C4-2B (cell line): ENCODE results near the gene RTKN.

Experiments
- ZFX ChIP-seq: fragments of 450-650 bp; IDR thresholded peaks from 2 replicates; pipeline ENCODE4 v1.6.1; 2017
- TF ChIP-seq, protein P1 (sequence below): fragments of 450-650 bp; conservative IDR thresholded peaks from 2 replicates; pipeline ENCODE4 v1.5.1; 2017; ENCODE audit warnings: mild to moderate bottlenecking

DNA sequence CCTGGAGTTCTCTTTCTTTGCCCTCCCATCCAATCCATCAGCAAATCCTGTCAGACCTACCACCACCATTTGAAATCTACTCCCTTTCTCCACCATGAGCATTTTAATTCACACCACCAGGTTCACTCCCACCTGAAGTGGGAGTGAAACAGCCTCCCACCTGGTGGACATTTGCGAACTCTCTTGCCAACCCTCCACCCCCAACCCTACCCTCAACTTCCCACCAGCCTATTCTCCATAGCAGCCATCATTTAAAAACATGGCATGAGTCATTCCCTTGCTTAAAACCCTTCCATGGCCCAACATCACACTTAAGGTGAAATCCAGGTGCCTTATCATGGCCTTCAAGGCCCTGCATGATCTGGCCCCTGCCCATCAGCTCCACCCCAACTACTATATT lies 3.5 kb downstream of the RTKN start:
- TF ChIP-seq, protein P1, sequence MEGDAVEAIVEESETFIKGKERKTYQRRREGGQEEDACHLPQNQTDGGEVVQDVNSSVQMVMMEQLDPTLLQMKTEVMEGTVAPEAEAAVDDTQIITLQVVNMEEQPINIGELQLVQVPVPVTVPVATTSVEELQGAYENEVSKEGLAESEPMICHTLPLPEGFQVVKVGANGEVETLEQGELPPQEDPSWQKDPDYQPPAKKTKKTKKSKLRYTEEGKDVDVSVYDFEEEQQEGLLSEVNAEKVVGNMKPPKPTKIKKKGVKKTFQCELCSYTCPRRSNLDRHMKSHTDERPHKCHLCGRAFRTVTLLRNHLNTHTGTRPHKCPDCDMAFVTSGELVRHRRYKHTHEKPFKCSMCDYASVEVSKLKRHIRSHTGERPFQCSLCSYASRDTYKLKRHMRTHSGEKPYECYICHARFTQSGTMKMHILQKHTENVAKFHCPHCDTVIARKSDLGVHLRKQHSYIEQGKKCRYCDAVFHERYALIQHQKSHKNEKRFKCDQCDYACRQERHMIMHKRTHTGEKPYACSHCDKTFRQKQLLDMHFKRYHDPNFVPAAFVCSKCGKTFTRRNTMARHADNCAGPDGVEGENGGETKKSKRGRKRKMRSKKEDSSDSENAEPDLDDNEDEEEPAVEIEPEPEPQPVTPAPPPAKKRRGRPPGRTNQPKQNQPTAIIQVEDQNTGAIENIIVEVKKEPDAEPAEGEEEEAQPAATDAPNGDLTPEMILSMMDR = no peak
- TF ChIP-seq ZFX = no peak
